HepG2 (cell line): Measurements from ENCODE around the gene GASK1A. TPM values are rescaled to one million over a fixed set of nuclear protein-coding genes. Genes with fewer than 3 reads are reported as not detected.

ENCODE experiments used
- ATAC-seq: fragments of 200-7000 bp; cut with Tn5 transposase; 3 replicates; pipeline ENCODE4 v1.9.1; 2020; ENCODE audit warnings: mild to moderate bottlenecking, moderate library complexity
- BruUV-seq: library from RNA; stranded (reverse); fragments of 400-500 nt; replicated peaks from 2 replicates; lab custom pipeline; 2021; lab: Mats Ljungman, UMichigan
- CTCF ChIA-PET: fragments of 300-600 bp; formaldehyde crosslinking; extraction: SDS; loops from one replicate; lab custom pipeline; 2021; ENCODE audit warnings: low total read pairs, inconsistent platforms, low intra/inter-chr PET ratio; lab: Yijun Ruan, JAX
- POLR2A ChIA-PET: fragments of 350-600 bp; sonication (Branson Sonifier 250); formaldehyde crosslinking; loops from one replicate; lab custom pipeline; 2020; ENCODE audit warnings: antibody characterized with exemption, inconsistent platforms; lab: Yijun Ruan, JAX
- DNase-seq: peaks from one replicate; pipeline ENCODE4 v3.0.0-alpha.2; 2015; ENCODE audit warnings: low spot score
- FAIRE-seq: peaks from 3 replicates; lab custom pipeline; 2011; peaks lifted over from hg19 to GRCh38; lab: Jason Lieb, UNC
- H2AFZ ChIP-seq: one replicate; pipeline ENCODE4 v1.6.1; 2011; ENCODE audit warnings: low read length, inconsistent platforms
- H3K27ac ChIP-seq: fragments of 300-600 bp; 3 replicates; pipeline ENCODE4 v1.8.0; 2011; ENCODE audit warnings: mixed run types, mild to moderate bottlenecking, mixed read lengths, low read length, inconsistent platforms; ENCODE audit not compliant: insufficient read depth; ENCODE audit errors: extremely low read length
- H3K27me3 ChIP-seq, 2 experiments: fragments of 200-600 bp in 1 of 2; 2 replicates in 1 of 2; 3 replicates in 1 of 2; pipeline versions ENCODE4 v1.6.0 to v1.8.0; 2011; ENCODE audit warnings: low read length in 2 of 2, mild to moderate bottlenecking in 2 of 2, moderate library complexity in 2 of 2, inconsistent platforms in 1 of 2; ENCODE audit not compliant: insufficient read depth in 2 of 2, control insufficient read depth in 1 of 2
- H3K36me3 ChIP-seq, 2 experiments: fragments of 200-600 bp in 1 of 2; replicated peaks in 1 of 2; 2 replicates in 1 of 2; 3 replicates in 1 of 2; pipeline versions ENCODE4 v1.5.1 to v1.8.0; 2011; ENCODE audit warnings: low read length in 2 of 2, inconsistent platforms in 1 of 2; ENCODE audit not compliant: insufficient read depth in 2 of 2, control insufficient read depth in 1 of 2
- H3K4me1 ChIP-seq: 2 replicates; pipeline ENCODE4 v1.5.1; 2012; ENCODE audit warnings: low read length, inconsistent platforms; ENCODE audit not compliant: insufficient read depth
- H3K4me2 ChIP-seq: 2 replicates; pipeline ENCODE4 v1.6.0; 2011; ENCODE audit warnings: low read depth, low read length, inconsistent platforms
- H3K4me3 ChIP-seq, 3 experiments: fragments of 200-600 bp in 1 of 3; sonication (generic), shearing (Covaris generic) in 1 of 3; replicated peaks in 1 of 3; 2 replicates each; pipeline ENCODE4 v1.5.1; 2011 to 2016; ENCODE audit warnings: low read length in 3 of 3, inconsistent platforms in 2 of 3, low read depth in 2 of 3, mild to moderate bottlenecking in 2 of 3, control low read depth in 1 of 3, mixed read lengths in 1 of 3; ENCODE audit not compliant: insufficient read depth in 1 of 3
- H3K79me2 ChIP-seq: one replicate; pipeline ENCODE4 v1.6.1; 2011; ENCODE audit warnings: low read length, inconsistent platforms; ENCODE audit not compliant: insufficient read depth
- H3K9ac ChIP-seq: 2 replicates; pipeline ENCODE4 v1.6.0; 2011; ENCODE audit warnings: mild to moderate bottlenecking, low read depth, low read length, inconsistent platforms; ENCODE audit not compliant: insufficient read depth
- H3K9me3 ChIP-seq: 2 replicates; pipeline ENCODE4 v1.5.1; 2012; ENCODE audit warnings: mild to moderate bottlenecking, low read length
- H4K20me1 ChIP-seq: 2 replicates; pipeline ENCODE4 v1.6.0; 2011; ENCODE audit warnings: inconsistent platforms, mild to moderate bottlenecking, low read length, moderate library complexity; ENCODE audit not compliant: insufficient read depth
- HNF1B ChIP-seq: sonication (generic); formaldehyde crosslinking; IDR thresholded peaks from 2 replicates; pipeline ENCODE4 v1.5.1; 2020; ENCODE audit warnings: mild to moderate bottlenecking, moderate library complexity, missing genetic modification reagents
- KAT8 ChIP-seq: IDR thresholded peaks from 2 replicates; pipeline ENCODE4 v1.6.1; 2016; ENCODE audit warnings: missing genetic modification reagents, missing compliant biosample characterization
- PAXIP1 ChIP-seq: sonication (generic); formaldehyde crosslinking; conservative IDR thresholded peaks from 2 replicates; pipeline ENCODE4 v1.4.0; 2020; ENCODE audit warnings: mild to moderate bottlenecking, missing genetic modification reagents, moderate library complexity
- ZNF44 ChIP-seq: sonication (generic); formaldehyde crosslinking; IDR thresholded peaks from 2 replicates; pipeline ENCODE4 v1.5.1; 2020; ENCODE audit warnings: mild to moderate bottlenecking, missing genetic modification reagents
- WGBS: methylation state at CpG from one replicate; pipeline ENCODE4 v1.1.6; 2017; ENCODE audit warnings: low lambda C conversion rate; 5-methylcytosine and 5-hydroxymethylcytosine counted together
- in situ Hi-C: cut with HindIII; loops from 2 replicates; pipeline ENCODE4 v1.10.0; 2017; ENCODE audit warnings: low pct_unique_long_range_greater_than_20kb; ENCODE audit not compliant: extremely low pct_ligation_motif_present
- intact Hi-C: fragments of 100-400 bp; cut with micrococcal nuclease; formaldehyde crosslinking; loops from one replicate; pipeline ENCODE4 v1.10.0; 2022; ENCODE audit not compliant: unreplicated experiment
- polyA plus RNA-seq, 8 experiments: library from polyadenylated mRNA; depleted of rRNA in 3 of 8; stranded (reverse) in 7 of 8; unstranded in 1 of 8; fragments of >200 nt; fragmentation: Illumina TruSeq in 4 of 8; extraction: Trizol in 4 of 8; gene quantifications; 2 replicates each; pipeline versions ENCODE4 v1.2.1 to v1.2.3, GENCODE V29; 2011 to 2016; ENCODE audit warnings: low read depth in 4 of 8, missing spikeins in 1 of 8, mixed read lengths in 1 of 8; ENCODE audit not compliant: insufficient read depth in 1 of 8
- total RNA-seq, 5 experiments: library from RNA; depleted of rRNA; stranded (reverse); fragments of >200 nt; fragmentation: Illumina TruSeq; extraction: Trizol; gene quantifications; 2 replicates each; pipeline ENCODE4 v1.2.3, GENCODE V29; 2016; ENCODE audit warnings: low read depth in 1 of 5

Gene GASK1A
- total and polyA plus RNA-seq, 2 of the 13 experiments (the other 11 are each of a cell fraction or from before 2014, with no cell fraction given) = not detected

- no peak for DNase-seq
- TF ChIP-seq HNF1B (CRISPR knock-in tag) = no peak
- TF ChIP-seq PAXIP1 = 0 out of 2 replicates have a peak, but pooled peaks have one; percentile 0
- no peak for TF ChIP-seq KAT8 (CRISPR knock-in tag)
- TF ChIP-seq ZNF44 (CRISPR knock-in tag) = 0 out of 2 replicates have a peak, but pooled peaks have one; percentile 1
- peak; percentile 61 for ATAC-seq
- Histone ChIP-seq H3K4me1 (peaks cover 15% of the 10 kb centered on the region), H4K20me1 (no peaks in the 10 kb centered on the region), H3K36me3 (no peaks in the 10 kb centered on the region), H2AFZ (no peak overlapping the region), H3K9me3 (no peaks in the 10 kb centered on the region), H3K79me2 (no peaks in the 10 kb centered on the region), H3K27ac (no peak overlapping the region), H3K27me3 (peaks cover 4 to 18% of the 10 kb centered on the region in 2 experiments; a peak in 4 of 5 replicates), H3K4me3 (no peak overlapping the region), H3K4me2 (peak overlapping the region; percentile 2; the same call in 1 of the 2 replicates), H3K9ac (no peak overlapping the region)
- BruUV-seq = no TSS peak
- ChIA-PET POLR2A (no interaction called here), CTCF (no interaction called here)
- in situ Hi-C loops (no loop called here), intact Hi-C loops (no loop called here)
- no peak for FAIRE-seq
- 3% methylated on average over 5 of the region's 5 CpGs for WGBS
Measured at GRCh38 chr3:43001556-43002121, 22.5 kb downstream of the GASK1A start.
